ENCODE measurements around the gene SYNE1. TPM values are rescaled to one million over a fixed set of nuclear protein-coding genes. Genes with fewer than 3 reads are reported as not detected.

The SYNE1 gene
- total RNA-seq, 1 donor from 2014 or later = 24.9 TPM

DNA sequence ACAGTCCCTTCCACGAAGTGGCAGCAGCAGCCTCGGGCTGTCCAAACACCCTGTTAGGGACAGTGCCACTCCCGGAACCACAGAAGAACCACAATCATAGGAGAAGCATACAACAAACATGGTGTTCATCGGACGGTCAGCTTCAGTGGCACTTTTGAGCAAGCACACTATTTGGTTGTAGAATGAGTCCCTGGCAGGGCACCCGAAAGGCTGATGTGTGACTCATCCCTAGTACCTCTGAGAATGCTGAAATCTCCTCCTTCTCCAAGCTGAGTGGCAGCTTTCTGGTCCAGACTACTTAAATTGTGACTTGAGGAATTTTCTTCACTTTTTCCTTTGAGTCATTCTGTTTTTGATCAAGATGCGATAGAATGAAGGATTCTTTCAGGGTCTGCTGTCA lies 547.2 kb downstream of the SYNE1 start:
- DNase-seq (ENCODE audit: low read depth, low spot score) = no peak
- TF ChIP-seq, protein P1, sequence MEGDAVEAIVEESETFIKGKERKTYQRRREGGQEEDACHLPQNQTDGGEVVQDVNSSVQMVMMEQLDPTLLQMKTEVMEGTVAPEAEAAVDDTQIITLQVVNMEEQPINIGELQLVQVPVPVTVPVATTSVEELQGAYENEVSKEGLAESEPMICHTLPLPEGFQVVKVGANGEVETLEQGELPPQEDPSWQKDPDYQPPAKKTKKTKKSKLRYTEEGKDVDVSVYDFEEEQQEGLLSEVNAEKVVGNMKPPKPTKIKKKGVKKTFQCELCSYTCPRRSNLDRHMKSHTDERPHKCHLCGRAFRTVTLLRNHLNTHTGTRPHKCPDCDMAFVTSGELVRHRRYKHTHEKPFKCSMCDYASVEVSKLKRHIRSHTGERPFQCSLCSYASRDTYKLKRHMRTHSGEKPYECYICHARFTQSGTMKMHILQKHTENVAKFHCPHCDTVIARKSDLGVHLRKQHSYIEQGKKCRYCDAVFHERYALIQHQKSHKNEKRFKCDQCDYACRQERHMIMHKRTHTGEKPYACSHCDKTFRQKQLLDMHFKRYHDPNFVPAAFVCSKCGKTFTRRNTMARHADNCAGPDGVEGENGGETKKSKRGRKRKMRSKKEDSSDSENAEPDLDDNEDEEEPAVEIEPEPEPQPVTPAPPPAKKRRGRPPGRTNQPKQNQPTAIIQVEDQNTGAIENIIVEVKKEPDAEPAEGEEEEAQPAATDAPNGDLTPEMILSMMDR (conservative IDR thresholded peaks at IDR 0.05) = no peak
- H3K4me1 Mint-ChIP-seq = no peaks in the 10 kb centered on the region
- H3K9me3 Mint-ChIP-seq = peaks cover 2% of the 10 kb centered on the region
- no peaks in the 10 kb centered on the region for H3K27me3 Mint-ChIP-seq (ENCODE audit: low read depth)
- no peaks in the 10 kb centered on the region for H3K36me3 Mint-ChIP-seq (ENCODE audit: low read depth)
- H3K27ac Mint-ChIP-seq (ENCODE audit: unreplicated experiment) = no peak overlapping the region
- no peak overlapping the region for H3K4me3 Mint-ChIP-seq

- H3K27me3 Mint-ChIP-seq (ENCODE audit: low read depth) = no peaks in the 10 kb centered on the region
- no peak overlapping the region for H3K4me3 Mint-ChIP-seq
- H3K9me3 Mint-ChIP-seq = no peaks in the 10 kb centered on the region
- no peak for DNase-seq (ENCODE audit: low read depth, low spot score)
- H3K4me1 Mint-ChIP-seq = no peaks in the 10 kb centered on the region
- H3K36me3 Mint-ChIP-seq (ENCODE audit: low read depth) = no peaks in the 10 kb centered on the region
- no peak overlapping the region for H3K27ac Mint-ChIP-seq (ENCODE audit: unreplicated experiment)
- TF ChIP-seq, protein P1 (conservative IDR thresholded peaks at IDR 0.05) = no peak
Measured at GRCh38 chr6:152087701-152088100, 549.5 kb downstream of the SYNE1 start.

- H3K27me3 Mint-ChIP-seq (ENCODE audit: low read depth) = no peaks in the 10 kb centered on the region
- no peaks in the 10 kb centered on the region for H3K4me1 Mint-ChIP-seq
- TF ChIP-seq, protein P1 (conservative IDR thresholded peaks at IDR 0.05) = no peak
- H3K4me3 Mint-ChIP-seq = no peak overlapping the region
- H3K36me3 Mint-ChIP-seq (ENCODE audit: low read depth) = no peaks in the 10 kb centered on the region
- DNase-seq (ENCODE audit: low read depth, low spot score) = no peak
- no peak overlapping the region for H3K27ac Mint-ChIP-seq (ENCODE audit: unreplicated experiment)
- H3K9me3 Mint-ChIP-seq = peaks cover 3% of the 10 kb centered on the region
Measured at GRCh38 chr6:152087096-152087495, 550.1 kb downstream of the SYNE1 start.

GRCh38 chr6:152086223-152086873 lies 550.8 kb downstream of the SYNE1 start:
- Mint-ChIP-seq H3K4me1 (no peaks in the 10 kb centered on the region), H3K4me3 (no peak overlapping the region), H3K36me3 (ENCODE audit: low read depth) (no peaks in the 10 kb centered on the region), H3K27ac (ENCODE audit: unreplicated experiment) (no peak overlapping the region), H3K9me3 (peaks cover 3% of the 10 kb centered on the region), H3K27me3 (ENCODE audit: low read depth) (no peaks in the 10 kb centered on the region)
- TF ChIP-seq, protein P1 (conservative IDR thresholded peaks at IDR 0.05) = no peak
- DNase-seq (ENCODE audit: low read depth, low spot score) = no peak

DNA sequence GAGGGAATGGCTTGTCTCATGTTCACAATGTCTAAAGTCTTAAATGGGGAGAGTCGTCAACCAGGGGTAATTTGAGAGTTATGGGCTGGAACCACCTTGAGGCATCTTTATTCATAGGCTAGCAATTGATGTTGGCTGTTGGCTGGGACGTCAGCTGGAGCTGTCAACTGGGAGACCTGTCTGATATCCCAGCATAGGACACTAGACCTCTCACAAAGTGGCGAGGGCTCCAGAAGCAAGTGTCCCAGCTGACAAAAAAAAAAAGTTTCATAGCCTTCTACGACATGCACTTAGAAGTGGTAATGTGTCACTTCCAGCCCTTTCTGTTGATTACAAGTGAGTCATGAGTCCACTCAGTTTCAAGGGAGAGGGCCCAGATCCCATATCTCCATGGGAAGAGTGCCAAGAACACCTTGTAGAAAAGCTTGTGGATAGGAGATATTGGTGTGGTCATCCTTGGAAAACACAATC lies 551.7 kb downstream of the SYNE1 start:
- TF ChIP-seq, protein P1 (conservative IDR thresholded peaks at IDR 0.05) = no peak
- no peak overlapping the region for H3K27ac Mint-ChIP-seq (ENCODE audit: unreplicated experiment)
- peaks cover 6% of the 10 kb centered on the region for H3K27me3 Mint-ChIP-seq (ENCODE audit: low read depth)
- DNase-seq (ENCODE audit: low read depth, low spot score) = no peak
- H3K9me3 Mint-ChIP-seq = peaks cover 3% of the 10 kb centered on the region
- no peaks in the 10 kb centered on the region for H3K4me1 Mint-ChIP-seq
- H3K4me3 Mint-ChIP-seq = no peak overlapping the region
- no peaks in the 10 kb centered on the region for H3K36me3 Mint-ChIP-seq (ENCODE audit: low read depth)

Data from neural crest cell (in vitro differentiated cells).